GM12891 (cell line): ENCODE data around the gene CMPK2.

ENCODE experiments used
- POLR2A ChIP-seq: IDR thresholded peaks from 2 replicates; pipeline ENCODE4 v1.6.1; 2011; ENCODE audit warnings: low read depth, low read length, control low read depth
- POLR2AphosphoS5 ChIP-seq: IDR thresholded peaks from 2 replicates; pipeline ENCODE4 v1.6.1; 2011; ENCODE audit warnings: low read depth, low read length, control low read depth
- POU2F2 ChIP-seq: IDR thresholded peaks from 2 replicates; pipeline ENCODE4 v1.6.1; 2011; ENCODE audit warnings: low read depth, mild to moderate bottlenecking, control low read depth, low read length, moderate library complexity
- SPI1 ChIP-seq: IDR thresholded peaks from 2 replicates; pipeline ENCODE4 v1.6.1; 2011; ENCODE audit warnings: low read depth, low read length, control low read depth

- TF ChIP-seq POLR2AphosphoS5: no peak
- TF ChIP-seq POLR2A: no peak
- no peak for TF ChIP-seq SPI1
- TF ChIP-seq POU2F2: no peak
These were observed 49.7 kb upstream of the CMPK2 start for GRCh38 chr2:6915399-6915798.
